Panc1 (cell line): ENCODE results near the gene SBK2. TPM values are rescaled to one million over a fixed set of nuclear protein-coding genes. Genes with fewer than 3 reads are reported as not detected.
"Not testable (repeated sequence)": the region's sequence is repeated elsewhere in the genome, so short reads cannot be mapped to it uniquely, and the experiment has no call there.

Experiments
- ATAC-seq: fragments of 200-7000 bp; cut with Tn5 transposase; 2 replicates; pipeline ENCODE4 v1.9.1; 2020; ENCODE audit warnings: mild to moderate bottlenecking, moderate library complexity
- BruUV-seq: library from RNA; stranded (reverse); fragments of 400-500 nt; replicated peaks from 2 replicates; lab custom pipeline; 2021; lab: Mats Ljungman, UMichigan
- CTCF ChIA-PET: fragments of 300-600 bp; sonication (Branson Sonifier 250); formaldehyde crosslinking; loops from one replicate; lab custom pipeline; 2022; ENCODE audit warnings: antibody characterized with exemption; lab: Charles Lee
- POLR2A ChIA-PET: fragments of 300-600 bp; sonication (Branson Sonifier 250); formaldehyde crosslinking; loops from one replicate; lab custom pipeline; 2022; ENCODE audit warnings: antibody characterized with exemption; lab: Charles Lee
- DNase-seq: peaks from one replicate; pipeline ENCODE4 v3.0.0-alpha.2; 2010; ENCODE audit warnings: low read depth, low spot score
- H3K27ac ChIP-seq: 2 replicates; pipeline ENCODE4 v1.5.1; 2011; ENCODE audit warnings: mild to moderate bottlenecking, low read length, inconsistent platforms
- H3K27me3 ChIP-seq: fragments of 200-500 bp; sonication (Bioruptor generic); 2 replicates; pipeline ENCODE4 v1.6.0; 2014; ENCODE audit warnings: low read length, inconsistent platforms; ENCODE audit not compliant: control insufficient read depth, insufficient read depth
- H3K36me3 ChIP-seq: fragments of 200-500 bp; sonication (Bioruptor generic); 2 replicates; pipeline ENCODE4 v1.5.1; 2014; ENCODE audit warnings: inconsistent platforms, mild to moderate bottlenecking, low read length, moderate library complexity; ENCODE audit not compliant: control insufficient read depth, insufficient read depth
- H3K4me1 ChIP-seq: 2 replicates; pipeline ENCODE4 v1.5.1; 2011; ENCODE audit warnings: inconsistent platforms, mild to moderate bottlenecking, low read length, moderate library complexity; ENCODE audit not compliant: control insufficient read depth, insufficient read depth
- H3K4me3 ChIP-seq, 2 experiments: 2 replicates each; pipeline ENCODE4 v1.5.1; 2011 to 2012; ENCODE audit warnings: low read depth in 2 of 2, low read length in 2 of 2, mild to moderate bottlenecking in 2 of 2, inconsistent platforms in 1 of 2, moderate library complexity in 1 of 2
- H3K9me3 ChIP-seq: fragments of 200-500 bp; sonication (Bioruptor generic); 2 replicates; pipeline ENCODE4 v1.5.1; 2014; ENCODE audit warnings: low read depth, mild to moderate bottlenecking, inconsistent platforms, low read length, moderate library complexity; ENCODE audit not compliant: control insufficient read depth, insufficient read depth
- CTCF ChIP-seq: fragments of 450-650 bp; IDR thresholded peaks from 2 replicates; pipeline ENCODE4 v1.5.1; 2017; ENCODE audit warnings: mild to moderate bottlenecking
- POLR2AphosphoS5 ChIP-seq: IDR thresholded peaks from 2 replicates; pipeline ENCODE4 v1.6.1; 2012; ENCODE audit warnings: mild to moderate bottlenecking, low read depth, low read length, moderate library complexity
- REST ChIP-seq, 2 experiments: IDR thresholded peaks; 2 replicates each; pipeline ENCODE4 v1.6.1; 2011 to 2012; ENCODE audit warnings: low read depth in 2 of 2, control low read depth in 1 of 2, low read length in 1 of 2, mild to moderate bottlenecking in 1 of 2, moderate library complexity in 1 of 2; ENCODE audit not compliant: insufficient read depth in 1 of 2
- SIN3A ChIP-seq: IDR thresholded peaks from 2 replicates; pipeline ENCODE4 v1.6.1; 2012; ENCODE audit warnings: low read depth, mild to moderate bottlenecking, low read length, moderate library complexity, borderline replicate concordance; ENCODE audit not compliant: insufficient read depth
- TCF7L2 ChIP-seq: IDR thresholded peaks from 2 replicates; pipeline ENCODE4 v1.6.1; 2011; ENCODE audit warnings: mild to moderate bottlenecking, low read depth, low read length, inconsistent platforms
- in situ Hi-C: cut with HindIII; loops from 2 replicates; pipeline ENCODE4 v1.10.0; 2016; ENCODE audit warnings: low sequenced_read_pairs, low pct_unique_long_range_greater_than_20kb
- intact Hi-C: fragments of 100-400 bp; cut with micrococcal nuclease; formaldehyde crosslinking; loops from one replicate; pipeline ENCODE4 v1.10.0; 2022; ENCODE audit not compliant: unreplicated experiment
- total RNA-seq: library from RNA; stranded (reverse); gene quantifications from one replicate; pipeline ENCODE4 v1.2.1, GENCODE V29; 2021; ENCODE audit not compliant: unreplicated experiment

The SBK2 gene
- total RNA-seq, 1 experiment from 2014 or later: 0.69 TPM

GRCh38 chr19:55584871-55585270 is 47.9 kb upstream of the SBK2 start:
- H3K27me3 ChIP-seq: no peaks in the 10 kb centered on the region
- no peaks in the 10 kb centered on the region; the same call in 1 of the 2 replicates for H3K36me3 ChIP-seq
- no peak overlapping the region for H3K27ac ChIP-seq
- intact Hi-C loops (loop anchor here (5.0 kb wide), 1 partner anchor 38 kb away; the partner anchor contains the start of gene SBK3), in situ Hi-C loops (no loop called here)
- DNase-seq (no peak), ATAC-seq (no peak)
- CTCF ChIA-PET: interaction anchor here (0.5 kb wide), 1 partner anchor 91 kb away, joined by 4 read pairs; no protein-coding TSS in a partner anchor
- H3K4me1 ChIP-seq: peaks cover 25% of the 10 kb centered on the region
- no peaks in the 10 kb centered on the region for H3K9me3 ChIP-seq
- POLR2A ChIA-PET: no interaction called here
- TF ChIP-seq REST (IDR thresholded peaks at IDR 0.05; ENCODE audit: insufficient read depth in 1 of 2, low read depth in 2 of 2, low read length in 1 of 2) (no peak), POLR2AphosphoS5 (no peak), SIN3A (no peak), CTCF (no peak), TCF7L2 (no peak)
- no TSS peak for BruUV-seq
- no peak overlapping the region for H3K4me3 ChIP-seq

GRCh38 chr19:55583897-55584296 is 47.0 kb upstream of the SBK2 start:
- not testable (repeated sequence) for H3K36me3 ChIP-seq

GRCh38 chr19:55582284-55582683 is 45.4 kb upstream of the SBK2 start:
- ATAC-seq, H3K36me3 ChIP-seq, H3K27ac ChIP-seq, in situ Hi-C loops, BruUV-seq, H3K9me3 ChIP-seq, POLR2A ChIA-PET, DNase-seq, H3K27me3 ChIP-seq: not testable (repeated sequence)
- intact Hi-C loops: loop anchor here (5.0 kb wide), 1 partner anchor 35 kb away; the partner anchor contains the start of gene SBK3
- CTCF ChIA-PET: interaction anchor here (0.5 kb wide), 1 partner anchor 23 kb away, joined by 3 read pairs; no protein-coding TSS in a partner anchor
- H3K4me1 ChIP-seq: peaks cover 25% of the 10 kb centered on the region
- H3K4me3 ChIP-seq: peak overlapping the region in 1 of 2 experiments; percentile 25; a peak in 1 of 4 replicates

More at GRCh38 chr19:55583897-55584296, 47.0 kb upstream of the SBK2 start:
- in situ Hi-C loops, DNase-seq, H3K4me3 ChIP-seq, H3K27me3 ChIP-seq, ATAC-seq, H3K27ac ChIP-seq, BruUV-seq, H3K9me3 ChIP-seq: not testable (repeated sequence)
- H3K4me1 ChIP-seq: peaks cover 25% of the 10 kb centered on the region
- ChIA-PET POLR2A (interaction anchor here (0.6 kb wide), 1 partner anchor 20 kb away, joined by 3 read pairs; no protein-coding TSS in a partner anchor), CTCF (interaction anchor here (0.5 kb wide), 1 partner anchor 47 kb away, joined by 8 read pairs; no protein-coding TSS in a partner anchor)
- intact Hi-C loops: loop anchor here (5.0 kb wide), 1 partner anchor 37 kb away; the partner anchor contains the start of gene SBK3
